Measurements from ENCODE around the gene MOBP.

Gene MOBP

DNA sequence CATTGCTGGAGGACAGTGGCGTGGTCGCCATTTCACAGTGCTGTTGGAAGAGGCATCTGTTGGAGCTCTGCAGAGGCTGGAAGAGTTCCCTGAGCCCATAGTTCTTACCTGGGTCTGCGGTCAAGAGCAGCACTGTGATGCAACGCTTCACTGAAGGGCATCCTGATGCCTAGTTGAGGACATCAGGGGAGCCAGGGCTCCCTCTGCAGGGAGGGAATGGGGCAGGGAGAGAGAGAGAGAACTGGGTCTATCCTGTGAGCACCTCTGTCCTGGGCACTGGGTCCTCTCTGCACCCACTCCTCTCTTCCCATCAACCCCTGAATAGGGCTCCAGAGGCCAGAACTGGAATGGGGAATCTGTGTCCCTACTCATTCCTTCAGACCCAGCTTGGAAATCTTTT, 23.9 kb upstream of the MOBP start (continued):
- TF ChIP-seq, protein P1, sequence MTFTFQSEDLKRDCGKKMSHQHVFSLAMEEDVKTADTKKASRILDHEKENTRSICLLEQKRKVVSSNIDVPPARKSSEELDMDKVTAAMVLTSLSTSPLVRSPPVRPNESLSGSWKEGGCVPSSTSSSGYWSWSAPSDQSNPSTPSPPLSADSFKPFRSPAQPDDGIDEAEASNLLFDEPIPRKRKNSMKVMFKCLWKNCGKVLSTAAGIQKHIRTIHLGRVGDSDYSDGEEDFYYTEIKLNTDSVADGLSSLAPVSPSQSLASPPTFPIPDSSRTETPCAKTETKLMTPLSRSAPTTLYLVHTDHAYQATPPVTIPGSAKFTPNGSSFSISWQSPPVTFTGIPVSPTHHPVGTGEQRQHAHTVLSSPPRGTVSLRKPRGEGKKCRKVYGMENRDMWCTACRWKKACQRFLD (tag by site-specific recombination; IDR thresholded peaks at IDR 0.05) = no peak
- TF ChIP-seq EGR2 (tag by site-specific recombination; IDR thresholded peaks at IDR 0.05; ENCODE audit: low read depth) (no peak), HOXA7 (CRISPR knock-in tag; IDR thresholded peaks at IDR 0.05; ENCODE audit: borderline replicate concordance) (no peak)

- POLR2A ChIA-PET = no interaction called here
- no peaks in the 10 kb centered on the region for H3K9me3 ChIP-seq (ENCODE audit: control insufficient read depth, insufficient read depth, low read depth, low read length)
- H3K27ac ChIP-seq (ENCODE audit: extremely low read depth, low read depth, low read length) = no peak overlapping the region
- no peaks in the 10 kb centered on the region for H3K4me1 ChIP-seq (ENCODE audit: control insufficient read depth, insufficient read depth, low read length)
- no peaks in the 10 kb centered on the region for H3K36me3 ChIP-seq (ENCODE audit: control insufficient read depth in 2 of 2, insufficient read depth in 1 of 2, low read length in 2 of 2)
- H3K4me3 ChIP-seq (ENCODE audit: low read depth, low read length) = no peak overlapping the region
- CTCF ChIA-PET = interaction anchor here (0.6 to 8.3 kb wide), 7 partner anchors 11 to 963 kb away, joined by 3 to 86 read pairs (median 4); no protein-coding TSS in a partner anchor
- TF ChIP-seq OVOL3 (tag by site-specific recombination; IDR thresholded peaks at IDR 0.05) = no peak
- TF ChIP-seq ZNF747 (tag by site-specific recombination; IDR thresholded peaks at IDR 0.05) = no peak
- TF ChIP-seq, protein P2, sequence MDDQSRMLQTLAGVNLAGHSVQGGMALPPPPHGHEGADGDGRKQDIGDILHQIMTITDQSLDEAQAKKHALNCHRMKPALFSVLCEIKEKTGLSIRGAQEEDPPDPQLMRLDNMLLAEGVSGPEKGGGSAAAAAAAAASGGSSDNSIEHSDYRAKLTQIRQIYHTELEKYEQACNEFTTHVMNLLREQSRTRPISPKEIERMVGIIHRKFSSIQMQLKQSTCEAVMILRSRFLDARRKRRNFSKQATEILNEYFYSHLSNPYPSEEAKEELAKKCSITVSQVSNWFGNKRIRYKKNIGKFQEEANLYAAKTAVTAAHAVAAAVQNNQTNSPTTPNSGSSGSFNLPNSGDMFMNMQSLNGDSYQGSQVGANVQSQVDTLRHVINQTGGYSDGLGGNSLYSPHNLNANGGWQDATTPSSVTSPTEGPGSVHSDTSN (CRISPR knock-in tag; IDR thresholded peaks at IDR 0.05) = no peak
- TF ChIP-seq ZNF23 (tag by site-specific recombination; IDR thresholded peaks at IDR 0.05; ENCODE audit: borderline replicate concordance) = no peak
- TF ChIP-seq ZNF843 (tag by site-specific recombination; IDR thresholded peaks at IDR 0.05) = no peak
- no peak for TF ChIP-seq ZNF362 (tag by site-specific recombination; IDR thresholded peaks at IDR 0.05)
- TF ChIP-seq ZNF621 (tag by site-specific recombination; IDR thresholded peaks at IDR 0.05) = no peak
- TF ChIP-seq YY1 (tag by site-specific recombination; IDR thresholded peaks at IDR 0.05) = no peak
Observed at GRCh38 chr3:39445927-39446326, 21.6 kb upstream of the MOBP start.

DNA sequence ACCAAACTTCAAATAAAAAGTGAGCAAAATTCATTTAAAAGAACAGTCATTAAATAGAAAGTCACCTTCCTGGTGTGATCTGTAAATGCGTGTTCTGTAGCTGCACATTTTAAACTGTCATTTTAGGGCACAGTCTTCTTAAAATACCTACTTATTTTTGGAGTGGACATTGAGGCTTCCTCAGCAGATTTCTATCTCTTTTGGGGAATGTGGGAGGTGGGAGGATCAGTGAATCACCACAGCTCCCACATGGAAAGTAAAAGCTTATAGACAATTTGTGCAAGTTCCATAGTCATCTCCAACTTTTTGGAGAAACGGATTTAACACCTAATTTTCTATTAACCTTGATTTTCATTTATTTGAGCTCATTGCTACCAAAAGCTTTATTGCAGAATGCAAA, 21.0 kb upstream of the MOBP start:
- CTCF ChIA-PET = interaction anchor here (0.6 to 8.3 kb wide), 8 partner anchors 12 to 962 kb away, joined by 3 to 86 read pairs (median 4); no protein-coding TSS in a partner anchor
- Histone ChIP-seq H3K4me1 (ENCODE audit: control insufficient read depth, insufficient read depth, low read length) (no peaks in the 10 kb centered on the region), H3K4me3 (ENCODE audit: low read depth, low read length) (no peak overlapping the region), H3K36me3 (ENCODE audit: control insufficient read depth in 2 of 2, insufficient read depth in 1 of 2, low read length in 2 of 2) (no peaks in the 10 kb centered on the region), H3K27ac (ENCODE audit: extremely low read depth, low read depth, low read length) (no peak overlapping the region), H3K9me3 (ENCODE audit: control insufficient read depth, insufficient read depth, low read depth, low read length) (no peaks in the 10 kb centered on the region)
- TF ChIP-seq ZNF302 (tag by site-specific recombination; IDR thresholded peaks at IDR 0.05; ENCODE audit: low read depth) (no peak), ZNF341 (tag by site-specific recombination; IDR thresholded peaks at IDR 0.05; ENCODE audit: low read depth) (no peak), MYNN (tag by site-specific recombination; IDR thresholded peaks at IDR 0.05; ENCODE audit: borderline replicate concordance) (no peak), ZNF133 (tag by site-specific recombination; IDR thresholded peaks at IDR 0.05) (no peak)
- POLR2A ChIA-PET = no interaction called here

GRCh38 chr3:39447637-39448483, 19.6 kb upstream of the MOBP start:
- Histone ChIP-seq H3K4me1 (ENCODE audit: control insufficient read depth, insufficient read depth, low read length) (no peaks in the 10 kb centered on the region), H3K36me3 (ENCODE audit: control insufficient read depth in 2 of 2, insufficient read depth in 1 of 2, low read length in 2 of 2) (no peaks in the 10 kb centered on the region), H3K4me3 (ENCODE audit: low read depth, low read length) (no peak overlapping the region), H3K27ac (ENCODE audit: extremely low read depth, low read depth, low read length) (no peak overlapping the region), H3K9me3 (ENCODE audit: control insufficient read depth, insufficient read depth, low read depth, low read length) (no peaks in the 10 kb centered on the region)
- CTCF ChIA-PET = interaction anchor here (0.5 to 8.3 kb wide), 25 partner anchors 9 to 1058 kb away, joined by 3 to 86 read pairs (median 4); no protein-coding TSS in a partner anchor
- POLR2A ChIA-PET = no interaction called here
- TF ChIP-seq ZNF707 (tag by site-specific recombination; IDR thresholded peaks at IDR 0.05) (no peak), ZNF501 (tag by site-specific recombination; IDR thresholded peaks at IDR 0.05) (0 out of 2 replicates have a peak, but pooled peaks have one; percentile 36), ZNF514 (tag by site-specific recombination; IDR thresholded peaks at IDR 0.05) (no peak), IKZF3 (tag by site-specific recombination; IDR thresholded peaks at IDR 0.05) (peak; percentile 28; the same call in 1 of the 2 replicates), ZNF660 (tag by site-specific recombination; IDR thresholded peaks at IDR 0.05) (peak; percentile 65), ZNF654 (tag by site-specific recombination; IDR thresholded peaks at IDR 0.05; ENCODE audit: low read depth) (peak; percentile 80), ZSCAN23 (tag by site-specific recombination; IDR thresholded peaks at IDR 0.05) (no peak)
- TF ChIP-seq, protein P3, sequence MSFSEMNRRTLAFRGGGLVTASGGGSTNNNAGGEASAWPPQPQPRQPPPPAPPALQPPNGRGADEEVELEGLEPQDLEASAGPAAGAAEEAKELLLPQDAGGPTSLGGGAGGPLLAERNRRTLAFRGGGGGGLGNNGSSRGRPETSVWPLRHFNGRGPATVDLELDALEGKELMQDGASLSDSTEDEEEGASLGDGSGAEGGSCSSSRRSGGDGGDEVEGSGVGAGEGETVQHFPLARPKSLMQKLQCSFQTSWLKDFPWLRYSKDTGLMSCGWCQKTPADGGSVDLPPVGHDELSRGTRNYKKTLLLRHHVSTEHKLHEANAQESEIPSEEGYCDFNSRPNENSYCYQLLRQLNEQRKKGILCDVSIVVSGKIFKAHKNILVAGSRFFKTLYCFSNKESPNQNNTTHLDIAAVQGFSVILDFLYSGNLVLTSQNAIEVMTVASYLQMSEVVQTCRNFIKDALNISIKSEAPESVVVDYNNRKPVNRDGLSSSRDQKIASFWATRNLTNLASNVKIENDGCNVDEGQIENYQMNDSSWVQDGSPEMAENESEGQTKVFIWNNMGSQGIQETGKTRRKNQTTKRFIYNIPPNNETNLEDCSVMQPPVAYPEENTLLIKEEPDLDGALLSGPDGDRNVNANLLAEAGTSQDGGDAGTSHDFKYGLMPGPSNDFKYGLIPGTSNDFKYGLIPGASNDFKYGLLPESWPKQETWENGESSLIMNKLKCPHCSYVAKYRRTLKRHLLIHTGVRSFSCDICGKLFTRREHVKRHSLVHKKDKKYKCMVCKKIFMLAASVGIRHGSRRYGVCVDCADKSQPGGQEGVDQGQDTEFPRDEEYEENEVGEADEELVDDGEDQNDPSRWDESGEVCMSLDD (tag by site-specific recombination; IDR thresholded peaks at IDR 0.05) = no peak

Measured in HEK293 (cell line).